ENCODE measurements around the gene GJC2.

GRCh38 chr1:228163007-228163753 lies 13.4 kb downstream of the GJC2 start:
- TF ChIP-seq FOXM1 (IDR thresholded peaks at IDR 0.05; ENCODE audit: borderline replicate concordance, low read depth) (no peak), USF1 (IDR thresholded peaks at IDR 0.05) (no peak), REST (IDR thresholded peaks at IDR 0.05; ENCODE audit: low read depth) (no peak), RAD21 (IDR thresholded peaks at IDR 0.05; ENCODE audit: low read depth) (no peak), TAF1 (IDR thresholded peaks at IDR 0.05; ENCODE audit: low read depth) (no peak), CREB1 (IDR thresholded peaks at IDR 0.05; ENCODE audit: low read depth) (no peak), EP300 (IDR thresholded peaks at IDR 0.05; ENCODE audit: borderline replicate concordance) (no peak), TEAD4 (IDR thresholded peaks at IDR 0.05) (no peak), ZBTB7A (IDR thresholded peaks at IDR 0.05; ENCODE audit: low read depth) (no peak), CEBPB (IDR thresholded peaks at IDR 0.05) (no peak), EGR1 (IDR thresholded peaks at IDR 0.05) (no peak)
